ENCODE measurements around the gene ZNF32.
"Not testable (repeated sequence)": the region's sequence is repeated elsewhere in the genome, so short reads cannot be mapped to it uniquely, and the experiment has no call there.

Gene ZNF32

GRCh38 chr10:43680035-43680434, 31.4 kb upstream of the ZNF32 start:
- no peak for DNase-seq (ENCODE audit: low spot score)

DNA sequence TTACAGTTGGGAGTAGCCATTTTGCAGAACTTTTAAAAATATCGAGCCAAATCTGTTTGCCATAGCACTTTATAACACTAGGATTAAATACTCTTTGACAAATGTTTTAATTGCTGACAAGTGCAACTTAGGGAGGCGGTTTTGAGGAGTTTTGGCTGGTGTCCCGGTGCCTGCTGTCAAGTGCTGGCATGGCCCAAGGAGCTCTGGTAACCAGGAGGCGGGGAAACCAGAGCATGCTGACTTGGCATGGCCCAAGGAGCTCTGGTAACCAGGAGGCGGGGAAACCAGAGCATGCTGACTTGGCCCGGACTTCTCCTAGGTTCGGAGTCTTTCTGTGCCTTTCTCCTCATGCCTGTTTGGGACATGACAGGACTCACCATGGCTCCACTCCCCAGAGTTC, 30.8 kb upstream of the ZNF32 start:
- DNase-seq (ENCODE audit: low spot score) = no peak

DNA sequence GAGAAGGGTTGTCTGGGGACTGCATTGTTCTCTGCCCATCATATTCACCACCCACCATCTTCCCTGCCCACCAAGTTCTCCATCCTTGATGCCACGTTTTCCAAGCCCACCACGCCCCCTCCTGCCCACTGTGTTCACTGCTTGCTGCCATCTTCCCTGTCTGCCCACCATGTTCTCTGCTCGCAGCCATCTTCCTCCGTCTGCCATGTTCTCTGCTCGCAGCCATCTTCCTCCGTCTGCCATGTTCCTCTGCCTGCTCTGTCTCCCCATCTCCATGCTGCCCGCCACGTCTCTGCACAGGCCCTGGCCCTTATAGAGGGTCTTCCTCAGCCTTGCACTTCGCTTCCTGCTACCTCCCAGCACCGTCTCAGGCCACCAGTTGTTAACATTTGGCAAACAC, 30.0 kb upstream of the ZNF32 start:
- no peak for DNase-seq (ENCODE audit: low spot score)

GRCh38 chr10:43676901-43677300, 28.2 kb upstream of the ZNF32 start:
- no peak for DNase-seq (ENCODE audit: low spot score)

- no peak for DNase-seq (ENCODE audit: low spot score)
Measured at GRCh38 chr10:43676331-43676730, 27.6 kb upstream of the ZNF32 start.

DNA sequence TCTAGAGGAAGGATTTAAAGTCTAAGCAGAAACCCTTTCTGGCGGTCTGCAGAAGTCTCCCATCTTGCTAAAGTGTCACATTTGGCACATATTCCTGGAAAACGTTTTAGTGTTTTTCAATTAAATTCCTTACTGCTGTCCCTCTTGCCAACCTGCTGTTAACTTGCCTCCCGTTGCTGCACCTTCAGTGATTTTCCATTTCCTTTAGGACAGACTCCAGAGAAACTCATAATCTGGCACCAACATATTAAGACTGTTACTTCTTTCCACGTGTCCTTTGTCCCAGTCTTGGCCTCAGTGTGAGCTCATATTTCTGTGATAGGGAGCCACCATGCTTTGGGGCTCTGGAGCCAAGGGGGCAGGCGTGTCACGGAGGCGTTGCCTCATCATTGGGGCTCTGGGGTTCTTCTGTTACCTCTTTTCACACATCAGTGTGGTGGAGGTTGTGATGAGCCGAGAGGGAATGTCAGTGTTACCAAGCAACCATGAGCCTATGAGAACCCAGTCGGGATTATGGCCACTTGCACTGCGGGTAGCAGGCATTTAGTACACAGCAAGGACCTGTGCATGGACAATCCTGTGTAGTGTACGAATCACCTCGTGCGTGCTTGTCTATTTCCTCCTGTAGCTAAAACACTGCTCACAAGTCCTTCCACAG, 26.0 kb upstream of the ZNF32 start:
- DNase-seq (ENCODE audit: low spot score) = no peak

DNA sequence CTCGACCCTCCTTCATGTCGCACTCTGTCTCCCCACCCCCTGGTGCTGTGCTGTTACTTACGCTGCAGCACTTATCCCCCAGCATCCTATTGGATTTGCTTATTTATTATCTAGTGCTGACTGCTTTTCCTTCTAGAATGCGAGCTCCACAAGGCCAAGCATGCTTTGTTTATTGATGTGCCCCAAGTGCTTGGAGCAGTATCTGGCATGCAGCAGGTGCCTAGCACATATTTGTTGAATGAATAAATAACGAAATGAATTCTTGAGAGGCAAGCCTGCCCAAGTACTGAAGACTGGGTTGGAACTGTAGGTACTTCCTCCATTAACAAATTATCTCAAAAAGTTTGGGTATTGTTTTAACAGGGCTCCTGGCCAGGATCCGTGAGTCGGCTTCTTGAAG, 24.8 kb upstream of the ZNF32 start:
- no peak for DNase-seq (ENCODE audit: low spot score)

- peak; percentile 58 for DNase-seq (ENCODE audit: low spot score)
Measured at GRCh38 chr10:43671659-43672531, 23.2 kb upstream of the ZNF32 start.

GRCh38 chr10:43669386-43669785, 20.7 kb upstream of the ZNF32 start:
- DNase-seq (ENCODE audit: low spot score) = no peak

DNA sequence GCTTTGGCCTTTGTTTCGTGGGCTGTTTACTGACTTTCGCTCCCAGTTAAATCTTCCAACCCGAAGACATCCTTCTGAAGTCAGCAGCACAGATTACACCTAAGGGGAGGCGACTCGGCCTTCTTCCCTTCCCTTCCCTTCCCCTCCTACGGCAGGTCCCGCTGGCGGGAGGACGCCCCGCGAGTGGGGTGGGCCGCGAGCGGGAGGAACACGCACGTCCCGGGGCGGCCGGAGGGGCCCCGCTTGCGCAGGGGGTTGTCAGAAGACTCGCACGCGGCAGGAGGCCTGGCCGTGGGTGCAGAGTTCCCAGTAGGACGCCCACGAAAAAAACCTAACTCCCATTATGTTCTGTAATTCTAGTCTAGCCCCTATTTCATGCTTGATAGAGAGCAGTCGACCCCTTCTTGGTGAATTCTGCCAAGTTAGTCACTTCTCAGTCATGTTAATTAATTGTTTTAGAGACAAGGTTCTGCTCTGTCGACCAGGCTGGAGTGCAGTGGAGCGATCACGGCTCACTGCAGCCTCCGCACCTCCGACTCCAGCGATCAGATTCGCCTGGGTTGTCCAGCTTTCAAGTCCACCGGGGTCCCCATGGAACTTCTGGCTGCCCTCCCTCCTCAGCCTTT, 19.2 kb upstream of the ZNF32 start:
- DNase-seq (ENCODE audit: low spot score) = no peak

GRCh38 chr10:43667317-43667731, 18.6 kb upstream of the ZNF32 start:
- no peak for DNase-seq (ENCODE audit: low spot score)

DNA sequence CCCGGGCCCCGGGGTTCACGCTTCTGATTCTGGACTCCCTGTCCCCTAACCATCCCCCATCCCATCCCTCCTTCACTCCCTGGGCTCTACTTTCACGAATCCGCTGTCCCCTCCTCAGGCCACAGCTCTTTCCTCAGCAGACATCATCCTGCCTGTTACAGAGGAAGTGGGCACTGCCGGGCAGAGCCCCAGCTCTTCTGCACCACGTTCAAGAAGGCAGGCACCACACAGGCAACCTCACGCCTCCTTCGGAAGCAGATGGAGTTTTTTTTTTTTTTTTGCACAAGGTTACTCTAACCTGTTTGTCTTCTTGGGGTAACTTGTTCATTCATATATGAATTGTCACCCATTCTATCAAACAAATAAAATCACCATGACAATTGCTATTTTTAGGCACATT, 17.9 kb upstream of the ZNF32 start:
- DNase-seq (ENCODE audit: low spot score) = no peak

DNA sequence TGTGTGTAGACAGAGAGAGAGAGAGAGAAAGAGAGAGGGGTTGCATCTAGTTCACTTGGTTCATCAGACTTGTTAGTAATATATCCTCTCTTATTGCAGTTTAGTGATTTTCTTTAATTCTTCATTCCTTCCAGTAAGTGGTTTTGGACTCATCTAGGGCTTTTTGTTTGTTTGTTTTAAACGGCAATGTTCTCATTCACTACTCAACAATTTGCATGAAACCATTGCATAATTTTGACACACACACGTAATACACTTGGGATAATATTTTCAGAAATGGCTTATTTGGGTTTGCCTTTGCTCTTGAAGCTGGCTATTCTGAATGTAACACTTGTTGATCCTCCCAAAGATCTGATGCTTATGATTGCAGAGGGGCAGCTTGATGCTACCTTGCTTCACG, 16.4 kb upstream of the ZNF32 start:
- no peak for DNase-seq (ENCODE audit: low spot score)

GRCh38 chr10:43658227-43658626, 9.5 kb upstream of the ZNF32 start:
- no peak for DNase-seq (ENCODE audit: low spot score)

- no peak for DNase-seq (ENCODE audit: low spot score)
Measured at GRCh38 chr10:43655311-43655710, 6.6 kb upstream of the ZNF32 start.

DNA sequence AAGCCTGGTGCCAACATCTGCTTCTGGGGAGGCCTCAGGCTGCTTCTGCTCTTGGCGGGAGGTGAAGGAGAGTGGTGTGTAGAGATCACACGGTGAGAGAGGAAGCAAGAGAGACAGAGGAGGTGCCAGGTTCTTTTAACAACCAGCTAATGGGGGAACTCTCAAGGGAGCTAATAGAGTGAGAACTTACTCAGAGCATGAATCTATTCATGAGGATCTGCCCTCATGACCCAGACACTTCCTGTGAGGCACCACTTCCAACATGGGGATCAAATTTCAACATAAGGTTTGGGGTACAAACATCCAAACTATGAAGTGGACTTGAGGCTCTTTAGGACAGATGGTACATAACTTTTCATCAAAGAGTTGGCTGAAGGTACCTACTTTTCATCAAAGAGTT, 5.1 kb upstream of the ZNF32 start:
- no peak for DNase-seq (ENCODE audit: low spot score)

- DNase-seq (ENCODE audit: low spot score) = no peak
Measured at GRCh38 chr10:43649185-43649523, 473 bp upstream of the ZNF32 start.

DNA sequence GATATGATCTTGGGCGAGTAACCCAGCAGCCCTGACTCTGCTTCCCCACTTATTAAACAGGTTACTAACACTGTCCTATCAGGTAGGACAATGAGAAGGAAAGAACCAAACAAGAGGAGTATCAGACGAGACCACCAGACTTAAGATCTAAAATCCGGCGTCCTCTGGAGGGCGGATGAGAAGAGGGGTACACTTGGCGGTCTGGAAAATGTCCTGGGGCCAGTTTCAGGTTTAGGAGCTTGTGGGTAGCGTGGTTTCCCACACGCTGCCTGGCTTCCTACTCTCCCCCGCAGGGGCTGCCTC, 635 bp downstream of the ZNF32 start:
- DNase-seq (ENCODE audit: low spot score) = no peak

GRCh38 chr10:43647576-43647975, 1.1 kb downstream of the ZNF32 start:
- DNase-seq (ENCODE audit: low spot score) = no peak

DNA sequence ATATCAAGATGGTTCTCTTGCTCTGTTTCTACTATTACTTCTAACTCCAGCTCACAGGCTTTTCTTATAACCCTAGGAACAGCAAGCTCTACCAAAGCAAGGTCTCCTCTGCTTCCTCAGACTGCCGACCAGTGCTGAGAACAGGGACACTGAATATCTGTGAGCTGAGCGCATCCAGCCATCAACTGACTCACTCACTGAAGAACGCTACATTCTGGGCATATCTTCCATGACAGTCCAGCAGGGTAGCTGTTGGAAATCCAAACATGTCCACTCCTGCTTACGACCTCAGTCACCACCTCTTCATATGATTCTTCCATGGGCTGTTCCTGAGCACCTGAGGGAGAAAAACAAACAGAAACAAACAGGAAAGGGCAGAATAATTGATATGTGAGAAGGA, 2.8 kb downstream of the ZNF32 start:
- no peak for DNase-seq (ENCODE audit: low spot score)

DNA sequence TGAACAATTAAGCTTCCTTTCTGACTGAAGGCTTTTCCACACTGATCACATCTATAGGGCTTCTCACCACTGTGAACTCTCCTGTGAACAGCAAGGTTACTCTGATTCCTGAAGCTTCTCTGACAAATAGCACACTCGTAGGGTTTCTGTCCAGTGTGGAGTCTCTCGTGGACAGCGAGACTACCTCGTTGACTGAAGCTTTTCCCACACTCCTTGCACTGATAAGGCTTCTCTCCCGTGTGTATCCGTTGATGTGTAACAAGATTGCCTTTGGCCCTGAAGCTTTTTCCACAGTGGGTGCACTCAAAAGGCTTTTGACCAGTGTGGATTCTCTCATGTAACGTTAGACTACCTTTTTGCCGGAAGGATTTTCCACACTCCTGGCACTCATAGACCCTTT, 4.4 kb downstream of the ZNF32 start:
- DNase-seq (ENCODE audit: low spot score) = no peak

- DNase-seq (ENCODE audit: low spot score) = no peak
Measured at GRCh38 chr10:43640603-43641002, 8.1 kb downstream of the ZNF32 start.

GRCh38 chr10:43635816-43636215, 12.9 kb downstream of the ZNF32 start:
- DNase-seq (ENCODE audit: low spot score) = not testable (repeated sequence)

- no peak for DNase-seq (ENCODE audit: low spot score)
Measured at GRCh38 chr10:43628956-43629355, 19.7 kb downstream of the ZNF32 start.

Data from LoVo (cell line).